ENCODE results near the gene GTPBP1.

Gene GTPBP1

GRCh38 chr22:38705235-38706100, at the start of gene GTPBP1:
TSS of gene GTPBP1 (plus strand) at chr22:38705944. CDS start at chr22:38705956, 12 bp downstream.
- DNase-seq: no peak

- peak; percentile 24 for DNase-seq
Observed at GRCh38 chr22:38656256-38657044, 49.3 kb upstream of the GTPBP1 start, which contains the start of the genes CBY1 and FAM227A. TSS of gene CBY1 (plus strand) at chr22:38656638. CDS start at chr22:38668055, 11,417 bp downstream. TSS of gene FAM227A (minus strand) at chr22:38656392. CDS start at chr22:38650168, 6,224 bp downstream.

GRCh38 chr22:38657045-38657909, 48.5 kb upstream of the GTPBP1 start:
- DNase-seq: no peak

- no peak for DNase-seq
Observed at GRCh38 chr22:38674888-38675287, 30.9 kb upstream of the GTPBP1 start.

GRCh38 chr22:38675833-38676232, 29.9 kb upstream of the GTPBP1 start:
- no peak for DNase-seq

- peak; percentile 81 for DNase-seq
Observed at GRCh38 chr22:38681582-38682335, 24.0 kb upstream of the GTPBP1 start, which contains the start of gene TOMM22. TSS of gene TOMM22 (plus strand) at chr22:38681957. CDS start at chr22:38681979, 22 bp downstream.

GRCh38 chr22:38684895-38685294, 20.8 kb upstream of the GTPBP1 start:
- DNase-seq: no peak

GRCh38 chr22:38685761-38686160, 20.0 kb upstream of the GTPBP1 start:
- DNase-seq: no peak

- no peak for DNase-seq
Observed at GRCh38 chr22:38689651-38690050, 16.1 kb upstream of the GTPBP1 start.

- DNase-seq: no peak
Observed at GRCh38 chr22:38694049-38694448, 11.7 kb upstream of the GTPBP1 start.

- DNase-seq: no peak
Observed at GRCh38 chr22:38694940-38695339, 10.8 kb upstream of the GTPBP1 start.

- no peak for DNase-seq
Observed at GRCh38 chr22:38696606-38697424, 8.9 kb upstream of the GTPBP1 start.

GRCh38 chr22:38697425-38698089, 8.2 kb upstream of the GTPBP1 start:
- no peak for DNase-seq

- DNase-seq: no peak
Observed at GRCh38 chr22:38698407-38699094, 7.2 kb upstream of the GTPBP1 start.

GRCh38 chr22:38699143-38699542, 6.6 kb upstream of the GTPBP1 start:
- DNase-seq: no peak

GRCh38 chr22:38699784-38700183, 6.0 kb upstream of the GTPBP1 start:
- no peak for DNase-seq

GRCh38 chr22:38700270-38700788, 5.4 kb upstream of the GTPBP1 start:
- DNase-seq: no peak

- peak; percentile 60 for DNase-seq
Observed at GRCh38 chr22:38700789-38701628, 4.7 kb upstream of the GTPBP1 start, which contains the start of gene JOSD1. TSS of gene JOSD1 (minus strand) at chr22:38700943. CDS start at chr22:38699987, 956 bp downstream.

Measured in cortex of kidney (tissue), 1 donor.